ENCODE data around the gene DPH3. TPM values are rescaled to one million over a fixed set of nuclear protein-coding genes. Genes with fewer than 3 reads are reported as not detected.
A peak's percentile ranks its signal among the peaks of the same experiment; 100 is the strongest.

The DPH3 gene
- total RNA-seq, 4 donors from 2014 or later: 17.8 to 33.8 (median 24.3) TPM

DNA sequence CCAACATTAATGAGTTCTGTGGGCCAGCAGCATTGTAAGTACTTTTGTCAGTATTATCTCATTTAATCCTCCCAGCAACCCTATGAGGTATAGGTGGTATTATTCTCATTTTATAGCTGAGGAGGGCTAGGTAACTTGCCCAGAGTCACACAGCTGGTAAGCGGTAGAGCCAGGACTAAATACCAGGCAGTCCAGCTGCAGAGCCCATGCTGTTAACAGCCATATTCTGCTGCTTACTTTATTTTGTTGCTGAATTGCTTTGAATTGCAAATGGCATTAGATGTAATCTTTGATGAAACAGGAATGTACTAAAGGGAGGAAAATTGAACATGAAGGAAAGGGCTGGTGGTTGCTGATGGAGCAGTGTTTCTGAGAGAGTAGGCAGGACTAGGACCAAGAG, 19.9 kb upstream of the DPH3 start:
- Histone ChIP-seq H3K27ac (peak overlapping the region in 2 of 4 donors; percentile 71 to 82), H3K4me1 (no peaks in the 10 kb centered on the region), H3K4me3 (no peak overlapping the region), H3K27me3 (no peaks in the 10 kb centered on the region), H3K9me3 (no peaks in the 10 kb centered on the region), H3K36me3 (peaks cover 0 to 33% (median 0%) of the 10 kb centered on the region in 3 donors)
- DNase-seq: no peak
- no peak for TF ChIP-seq POLR2A (IDR thresholded peaks at IDR 0.05)
- TF ChIP-seq, protein P1, sequence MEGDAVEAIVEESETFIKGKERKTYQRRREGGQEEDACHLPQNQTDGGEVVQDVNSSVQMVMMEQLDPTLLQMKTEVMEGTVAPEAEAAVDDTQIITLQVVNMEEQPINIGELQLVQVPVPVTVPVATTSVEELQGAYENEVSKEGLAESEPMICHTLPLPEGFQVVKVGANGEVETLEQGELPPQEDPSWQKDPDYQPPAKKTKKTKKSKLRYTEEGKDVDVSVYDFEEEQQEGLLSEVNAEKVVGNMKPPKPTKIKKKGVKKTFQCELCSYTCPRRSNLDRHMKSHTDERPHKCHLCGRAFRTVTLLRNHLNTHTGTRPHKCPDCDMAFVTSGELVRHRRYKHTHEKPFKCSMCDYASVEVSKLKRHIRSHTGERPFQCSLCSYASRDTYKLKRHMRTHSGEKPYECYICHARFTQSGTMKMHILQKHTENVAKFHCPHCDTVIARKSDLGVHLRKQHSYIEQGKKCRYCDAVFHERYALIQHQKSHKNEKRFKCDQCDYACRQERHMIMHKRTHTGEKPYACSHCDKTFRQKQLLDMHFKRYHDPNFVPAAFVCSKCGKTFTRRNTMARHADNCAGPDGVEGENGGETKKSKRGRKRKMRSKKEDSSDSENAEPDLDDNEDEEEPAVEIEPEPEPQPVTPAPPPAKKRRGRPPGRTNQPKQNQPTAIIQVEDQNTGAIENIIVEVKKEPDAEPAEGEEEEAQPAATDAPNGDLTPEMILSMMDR (IDR thresholded peaks at IDR 0.05): no peak

DNA sequence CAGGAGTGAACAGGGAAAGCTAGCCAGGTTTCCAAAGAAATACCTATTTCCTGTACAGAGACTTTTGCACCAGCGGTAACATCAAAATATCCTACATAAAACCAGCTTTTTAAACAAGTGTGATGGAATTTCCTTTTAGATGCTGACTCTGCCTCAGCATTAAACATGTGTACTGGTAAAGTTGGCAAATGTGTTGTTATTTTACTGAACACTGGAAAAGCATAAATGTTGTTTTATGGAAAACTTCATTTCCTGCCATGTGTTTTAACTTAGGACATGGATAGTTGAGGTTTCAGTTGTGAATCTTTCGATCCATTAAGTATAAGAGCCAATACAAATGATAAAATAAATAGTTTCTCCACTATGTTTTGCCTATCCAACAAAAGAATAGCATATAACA, 15.9 kb upstream of the DPH3 start:
- TF ChIP-seq, protein P1 (IDR thresholded peaks at IDR 0.05): no peak
- no peak for TF ChIP-seq POLR2A (IDR thresholded peaks at IDR 0.05)
- peaks cover 0 to 24% (median 0%) of the 10 kb centered on the region in 3 donors for H3K36me3 ChIP-seq
- H3K4me3 ChIP-seq: no peak overlapping the region
- no peaks in the 10 kb centered on the region for H3K9me3 ChIP-seq
- H3K27me3 ChIP-seq: no peaks in the 10 kb centered on the region
- no peak for DNase-seq
- H3K4me1 ChIP-seq: no peaks in the 10 kb centered on the region
- H3K27ac ChIP-seq: no peak overlapping the region

DNA sequence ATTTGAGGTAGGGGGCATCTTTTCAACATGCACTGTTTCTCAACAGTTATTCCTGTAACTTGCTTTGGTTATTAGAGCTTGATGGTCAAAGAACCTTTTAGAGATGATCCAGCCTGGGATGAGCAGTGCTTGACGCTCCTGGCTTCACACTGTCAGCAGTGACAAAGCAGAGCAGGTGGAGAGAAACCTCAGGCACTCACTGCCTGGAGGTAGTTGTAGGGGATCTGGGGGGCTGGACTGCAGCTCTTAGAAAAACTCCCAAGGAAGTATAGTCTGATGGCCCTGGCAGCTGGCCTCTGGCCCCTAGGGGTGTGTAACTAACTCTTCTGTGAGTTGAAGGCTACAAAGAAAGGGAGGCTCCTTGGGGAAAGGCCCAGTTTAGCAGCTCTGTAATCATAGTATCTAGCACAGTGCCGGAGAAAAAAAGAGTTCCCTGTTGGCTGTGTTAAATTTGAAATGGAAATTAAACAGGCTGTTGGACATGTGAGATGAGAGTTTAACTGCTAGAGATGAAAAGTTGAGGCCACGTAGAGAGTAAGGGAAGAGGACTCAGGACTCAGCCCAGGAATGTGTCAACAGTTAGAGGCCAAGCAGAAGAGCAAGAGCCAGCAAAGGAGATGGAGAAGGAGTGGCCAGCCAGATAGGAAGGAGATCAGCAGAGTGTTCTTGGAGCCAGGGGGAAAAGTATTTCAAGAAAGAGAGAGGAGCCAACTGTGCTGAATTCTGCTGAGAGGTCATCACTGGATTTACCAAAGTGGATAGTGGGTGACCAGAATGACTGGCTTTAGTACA, 14.5 kb upstream of the DPH3 start:
- Histone ChIP-seq H3K4me1 (no peaks in the 10 kb centered on the region), H3K27ac (no peak overlapping the region), H3K9me3 (no peaks in the 10 kb centered on the region), H3K36me3 (peaks cover 0 to 29% (median 0%) of the 10 kb centered on the region in 3 donors), H3K27me3 (no peaks in the 10 kb centered on the region), H3K4me3 (no peak overlapping the region)
- no peak for DNase-seq
- no peak for TF ChIP-seq POLR2A (IDR thresholded peaks at IDR 0.05)
- TF ChIP-seq, protein P1 (IDR thresholded peaks at IDR 0.05): no peak

DNA sequence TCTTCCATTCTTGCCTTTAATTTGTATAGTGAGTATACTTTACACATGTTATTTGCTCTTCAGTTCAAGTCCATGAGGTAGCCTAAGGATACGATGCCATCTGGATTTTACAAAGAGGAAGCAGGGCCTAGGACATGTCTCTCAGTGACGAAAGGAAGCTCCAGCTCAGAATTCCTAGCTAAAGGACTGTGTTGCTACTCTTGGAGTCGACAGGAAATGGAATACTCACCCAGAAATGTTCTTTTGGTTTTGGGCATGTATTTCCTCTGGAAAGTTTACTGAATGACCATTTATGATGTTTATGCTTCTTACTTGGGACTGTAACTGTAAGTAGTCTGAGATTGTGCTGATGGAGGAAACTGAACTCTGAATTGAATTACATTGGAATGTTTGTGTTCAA, 12.7 kb upstream of the DPH3 start:
- H3K27ac ChIP-seq: no peak overlapping the region
- H3K36me3 ChIP-seq: peaks cover 0 to 26% (median 0%) of the 10 kb centered on the region in 3 donors
- H3K4me3 ChIP-seq: no peak overlapping the region
- no peaks in the 10 kb centered on the region for H3K9me3 ChIP-seq
- H3K4me1 ChIP-seq: no peaks in the 10 kb centered on the region
- no peak for DNase-seq
- no peaks in the 10 kb centered on the region for H3K27me3 ChIP-seq
- TF ChIP-seq, protein P1 (IDR thresholded peaks at IDR 0.05): no peak
- TF ChIP-seq POLR2A (IDR thresholded peaks at IDR 0.05): no peak

DNA sequence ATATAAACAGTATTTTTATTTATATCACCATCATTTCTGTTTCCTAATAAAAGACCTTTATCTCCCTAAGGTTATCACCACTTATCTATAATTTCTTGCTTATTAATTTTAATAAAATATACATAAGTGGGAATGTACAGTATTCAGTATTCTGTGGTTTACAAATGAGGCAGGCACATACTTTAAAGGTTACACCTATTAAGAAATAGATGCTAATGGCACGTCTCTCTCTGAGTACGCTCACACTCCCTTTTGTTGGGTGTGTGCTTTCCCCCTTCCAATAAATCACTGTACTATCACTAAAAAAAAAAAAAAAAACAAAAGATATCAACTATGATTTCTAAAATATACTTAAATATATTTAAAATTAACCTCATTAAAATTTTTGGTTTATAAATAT, 9.1 kb upstream of the DPH3 start:
- no peaks in the 10 kb centered on the region for H3K4me1 ChIP-seq
- DNase-seq: no peak
- no peaks in the 10 kb centered on the region for H3K27me3 ChIP-seq
- H3K27ac ChIP-seq: no peak overlapping the region
- no peak overlapping the region for H3K4me3 ChIP-seq
- TF ChIP-seq POLR2A (IDR thresholded peaks at IDR 0.05): no peak
- TF ChIP-seq, protein P1 (IDR thresholded peaks at IDR 0.05): no peak
- H3K36me3 ChIP-seq: peaks cover 0 to 52% (median 0%) of the 10 kb centered on the region in 3 donors
- H3K9me3 ChIP-seq: no peaks in the 10 kb centered on the region
